GM21619 (cell line): ENCODE data around the gene LAMTOR2.
A peak's percentile ranks its signal among the peaks of the same experiment; 100 is the strongest.

Experiments
- ATAC-seq: cut with Tn5 transposase; IDR thresholded peaks from one replicate; pipeline ENCODE4 v1.9.1; 2021; ENCODE audit not compliant: unreplicated experiment

LAMTOR2 gene

DNA sequence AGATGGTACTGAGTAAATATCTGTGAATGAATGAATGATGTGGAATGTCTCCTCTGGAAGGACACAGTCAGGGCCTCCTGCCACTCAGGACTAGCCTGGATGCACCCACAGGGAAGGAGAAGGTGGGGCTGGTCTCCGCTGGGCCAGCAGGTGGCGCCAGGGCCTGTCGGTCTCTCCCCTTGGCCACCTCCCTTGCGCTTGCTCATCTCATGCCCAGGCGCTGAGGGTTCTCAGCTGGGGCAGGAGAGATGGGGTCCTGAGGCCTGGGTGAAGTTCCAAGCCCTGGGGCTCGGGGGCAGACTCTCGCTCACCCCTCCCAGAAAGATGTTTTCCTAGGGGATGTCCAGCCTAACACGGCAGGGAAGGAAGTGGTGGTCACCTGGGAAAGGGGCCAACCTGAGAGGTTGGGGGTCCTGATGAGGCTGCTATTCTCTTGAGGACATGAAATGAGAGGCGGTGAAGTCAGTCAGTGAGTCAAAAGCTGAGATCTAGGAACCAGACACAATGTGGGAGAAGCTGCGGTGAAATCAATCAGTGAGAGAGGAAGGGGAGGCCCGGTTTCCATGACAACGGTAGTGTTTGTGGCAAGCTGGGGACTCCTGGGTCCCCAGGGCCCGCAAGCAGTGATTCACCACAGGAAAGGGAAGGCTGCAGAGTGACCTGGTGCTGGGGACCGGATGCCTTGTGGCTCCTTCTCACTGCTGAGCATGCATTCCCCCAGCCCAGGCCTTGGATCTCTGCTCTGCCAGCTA is 42.2 kb downstream of the LAMTOR2 start:
- peak; percentile 61 for ATAC-seq

DNA sequence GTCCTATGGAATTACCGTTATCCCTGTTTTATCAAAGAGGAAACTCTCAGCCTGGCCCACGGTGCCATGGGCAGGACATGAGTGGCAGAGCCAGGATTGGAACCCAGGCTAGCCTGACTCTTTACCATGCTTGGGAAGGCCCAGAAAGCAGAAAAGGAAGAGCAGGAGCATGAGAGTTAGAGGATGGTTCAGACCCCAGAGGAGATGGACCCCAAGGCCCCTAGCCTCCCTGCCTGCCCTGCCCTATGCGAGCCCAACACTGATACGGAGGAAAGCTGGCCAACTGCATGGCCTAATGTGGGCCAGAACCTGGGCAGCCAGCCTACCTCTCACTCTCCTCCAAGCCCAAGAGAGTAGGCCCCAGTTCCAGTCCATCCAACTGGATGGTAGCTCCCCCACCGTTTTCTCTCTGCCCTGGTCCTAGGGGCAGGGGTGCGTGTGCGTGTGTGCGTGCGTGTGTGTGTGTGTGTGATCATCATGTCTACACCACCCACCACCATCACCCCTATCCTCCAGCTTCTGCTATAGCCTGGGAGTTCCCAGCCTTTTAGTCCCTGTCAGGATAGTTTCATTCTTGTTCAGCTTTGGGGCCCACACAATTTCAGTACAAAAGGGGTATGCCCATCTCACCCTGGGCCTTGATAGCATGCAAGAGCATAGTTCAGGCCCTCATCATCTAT is 43.1 kb downstream of the LAMTOR2 start:
- ATAC-seq = no peak

DNA sequence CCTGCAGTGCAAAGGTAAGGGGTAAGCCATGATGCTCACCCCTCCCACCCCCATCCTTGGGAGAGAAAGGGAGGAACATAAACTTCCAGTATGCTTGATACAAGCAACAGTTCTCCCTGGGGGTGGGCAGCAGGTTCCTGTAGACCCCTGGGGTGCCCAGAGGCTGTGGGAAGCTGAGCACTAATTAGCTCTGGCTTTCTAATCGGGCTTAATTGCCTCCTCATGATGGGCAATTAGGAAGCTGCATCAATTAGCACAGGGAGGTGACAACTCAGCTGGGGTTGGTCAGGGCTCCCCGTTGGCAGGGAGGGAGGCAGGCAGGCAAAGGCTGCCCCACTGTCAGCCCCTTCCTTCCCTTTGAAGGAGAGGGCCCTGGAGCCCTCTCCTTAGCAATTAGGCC is 44.2 kb downstream of the LAMTOR2 start:
- ATAC-seq = no peak

DNA sequence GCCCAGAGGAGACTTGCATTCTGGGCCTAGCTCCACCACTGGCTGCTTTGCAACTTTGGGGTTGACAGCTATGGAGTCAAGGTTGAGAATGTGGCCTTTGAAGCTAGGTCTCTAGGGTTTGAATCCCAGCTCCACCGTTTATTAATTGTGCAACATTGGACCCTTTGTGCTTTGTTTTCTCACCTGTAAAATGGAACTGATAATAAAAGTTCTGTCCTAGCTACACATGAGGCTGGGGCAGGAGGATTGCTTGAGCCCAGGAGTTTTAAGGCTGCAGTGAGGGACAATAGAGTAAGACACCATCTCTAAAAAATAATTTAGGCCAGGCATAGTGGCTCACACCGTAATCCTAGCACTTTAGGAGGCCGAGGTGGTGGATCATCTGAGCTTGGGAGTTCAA is 44.7 kb downstream of the LAMTOR2 start:
- ATAC-seq = no peak

GRCh38 chr1:156100205-156100995 is 45.8 kb downstream of the LAMTOR2 start:
- no peak for ATAC-seq

- ATAC-seq = no peak
Observed at GRCh38 chr1:156101880-156102279, 47.3 kb downstream of the LAMTOR2 start.

GRCh38 chr1:156102633-156103511 is 48.3 kb downstream of the LAMTOR2 start:
- no peak for ATAC-seq

DNA sequence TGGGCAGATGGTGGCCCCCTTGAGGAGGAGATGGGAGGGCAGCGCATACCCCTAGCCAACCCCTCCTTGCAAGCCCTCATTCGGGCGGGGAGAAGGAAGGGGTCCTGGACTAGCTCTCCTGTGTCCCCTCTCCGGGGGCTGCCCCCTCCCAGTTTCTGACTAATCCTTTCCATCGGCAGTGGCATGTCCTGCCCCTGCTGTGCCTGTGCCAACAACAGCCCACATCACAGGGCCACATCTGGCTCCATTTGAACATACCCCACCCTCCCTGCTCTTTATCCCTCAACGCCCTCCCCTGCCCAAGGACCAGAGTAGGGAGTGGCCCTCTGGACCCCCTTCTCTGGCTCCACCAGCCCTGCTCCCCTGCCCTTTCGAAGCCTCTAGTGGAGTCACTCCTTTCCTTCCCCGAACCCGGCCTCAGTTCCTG is 49.0 kb downstream of the LAMTOR2 start:
- ATAC-seq = no peak

DNA sequence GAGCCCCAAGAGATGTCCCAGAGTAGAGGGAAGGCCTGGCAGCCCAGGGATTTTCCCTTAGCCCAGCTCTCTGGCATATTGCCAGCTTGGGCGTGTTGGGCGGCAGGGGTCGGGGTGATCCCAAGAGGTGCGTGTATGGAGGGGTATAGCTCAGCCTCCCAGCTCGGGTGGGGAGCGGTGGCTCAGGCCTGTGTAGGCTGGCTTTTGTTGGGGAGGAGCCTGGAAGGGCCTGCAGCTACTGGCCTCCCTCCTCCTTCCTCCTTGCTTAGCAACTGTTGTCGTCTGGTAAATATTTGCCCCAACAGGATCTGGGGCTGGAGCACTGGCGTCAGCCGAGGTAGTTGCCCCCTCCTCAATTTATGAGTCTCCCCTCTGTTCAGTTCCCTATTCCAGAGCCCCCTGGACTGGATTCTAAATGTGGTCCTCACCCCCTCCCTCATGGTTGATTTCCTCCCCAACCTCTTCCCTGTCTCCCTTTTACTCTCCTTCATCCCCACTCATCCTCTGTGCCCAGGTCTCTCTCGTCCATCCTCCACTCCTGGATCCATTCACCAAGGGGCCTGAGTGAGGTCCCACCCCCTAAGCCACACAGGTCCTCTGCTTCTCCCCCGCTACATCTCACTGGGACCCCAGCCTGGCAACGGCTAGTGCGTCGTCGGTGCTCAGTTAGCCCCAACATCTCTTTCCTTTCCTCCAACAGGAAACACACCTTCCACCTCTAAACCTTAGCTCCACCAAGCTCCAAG is 49.7 kb downstream of the LAMTOR2 start:
- ATAC-seq = no peak

GRCh38 chr1:156104861-156105832 is 50.6 kb downstream of the LAMTOR2 start:
- no peak for ATAC-seq

DNA sequence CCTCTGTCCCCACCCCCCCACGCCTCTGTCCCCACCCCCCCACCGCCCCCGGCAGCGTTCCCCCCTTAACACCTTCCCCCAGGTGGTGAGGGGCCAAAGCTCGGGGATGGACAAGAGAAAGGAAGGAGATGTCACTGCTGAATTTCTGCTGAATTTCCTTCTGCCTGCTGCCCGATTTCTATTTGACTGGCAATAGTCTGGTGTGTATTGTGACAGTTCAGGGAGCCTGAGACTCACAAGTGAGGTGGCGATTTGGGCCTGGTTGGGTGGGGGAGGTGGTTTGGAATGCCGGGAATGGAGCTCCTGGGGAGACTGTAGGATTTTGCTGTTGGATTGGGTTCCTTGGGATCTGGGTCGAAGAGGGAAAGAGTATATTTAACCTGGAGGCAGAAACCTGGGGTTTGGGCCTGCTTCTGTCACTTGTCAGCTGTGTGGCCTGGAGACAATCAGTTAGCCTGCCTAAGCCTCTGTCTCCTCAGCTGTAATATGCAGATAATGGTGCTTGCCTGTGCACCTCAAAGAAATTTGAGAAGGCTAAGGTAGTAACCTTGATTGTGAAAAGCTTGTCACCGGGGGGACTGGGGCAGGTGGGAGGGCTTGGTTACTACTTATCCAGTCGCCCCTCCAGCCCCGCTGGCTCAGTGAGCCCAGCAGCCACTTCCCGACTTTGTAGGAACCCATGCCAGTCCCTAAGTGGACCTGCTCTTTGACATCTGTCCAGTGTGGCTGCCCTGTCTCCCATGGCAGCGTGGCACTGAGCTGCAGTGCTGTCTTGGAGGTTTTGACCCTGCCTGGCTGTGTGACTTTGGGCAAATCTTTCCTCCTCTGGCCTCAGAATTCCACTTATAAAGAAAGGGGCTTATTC is 52.3 kb downstream of the LAMTOR2 start:
- no peak for ATAC-seq

GRCh38 chr1:156108057-156108456 is 53.5 kb downstream of the LAMTOR2 start:
- ATAC-seq = no peak
